ENCODE results near the gene INTS14.

INTS14 gene
- long read RNA-seq, donor 1, transcript INTS14-201 (12 exons, 2,393 nt) = major isoform, 7 of 9 reads
- long read RNA-seq, donor 1, partial matches to known transcripts = 0 of 9 reads
- long read RNA-seq, donor 1, other reads (novel, unspliced or antisense) = 0 of 9 reads
- long read RNA-seq, donor 2, partial matches to known transcripts = 0 of 5 reads
- long read RNA-seq, donor 2, other reads (novel, unspliced or antisense) = 0 of 5 reads
- long read RNA-seq, donor 3, partial matches to known transcripts = 0 of 4 reads
- long read RNA-seq, donor 3, other reads (novel, unspliced or antisense) = 0 of 4 reads
- long read RNA-seq, donor 4, transcript INTS14-201 (12 exons, 2,393 nt) = major isoform, 5 of 6 reads
- long read RNA-seq, donor 4, partial matches to known transcripts = 0 of 6 reads
- long read RNA-seq, donor 4, other reads (novel, unspliced or antisense) = 0 of 6 reads
- long read RNA-seq, donor 5, partial matches to known transcripts = 0 of 6 reads
- long read RNA-seq, donor 5, other reads (novel, unspliced or antisense) = 0 of 6 reads
- long read RNA-seq, donor 6, partial matches to known transcripts = 0 of 7 reads
- long read RNA-seq, donor 6, other reads (novel, unspliced or antisense) = 0 of 7 reads
- long read RNA-seq, donor 7 = 0 reads
- long read RNA-seq, donor 8, transcript INTS14-201 (12 exons, 2,393 nt) = major isoform, 8 of 10 reads
- long read RNA-seq, donor 8, partial matches to known transcripts = 0 of 10 reads
- long read RNA-seq, donor 8, other reads (novel, unspliced or antisense) = 0 of 10 reads

GRCh38 chr15:65610871-65611718 lies at the start of gene INTS14:
Gene INTS14, minus strand, starts transcription at chr15:65611131. Its CDS starts 3,751 bp downstream, at chr15:65607380.
- peak; percentile 98 for DNase-seq

DNA sequence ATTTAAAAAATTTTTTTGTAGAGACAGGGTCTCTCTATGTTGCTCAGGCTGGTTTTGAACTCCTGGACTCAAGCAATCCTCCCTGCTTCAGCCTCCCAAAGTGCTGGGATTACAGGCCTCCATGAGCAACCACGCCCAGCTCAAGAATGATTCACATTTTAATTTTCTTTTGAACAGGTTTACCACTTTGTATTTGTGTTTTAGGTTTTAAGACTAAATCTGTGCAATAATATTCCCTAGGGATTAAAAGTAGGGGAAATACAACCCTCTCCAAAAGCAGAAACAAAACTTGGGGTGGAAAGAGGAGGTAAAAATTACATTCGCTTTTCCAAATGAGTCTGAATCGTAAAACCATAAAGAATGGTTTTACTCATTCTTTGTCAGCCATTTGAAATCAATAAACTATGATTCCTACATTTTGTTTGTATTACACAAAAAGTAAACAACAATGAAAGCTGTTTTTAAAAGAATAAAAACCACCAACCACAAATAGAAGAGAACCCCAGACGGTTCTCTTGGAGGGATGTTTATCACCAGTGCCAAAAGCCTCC lies 48.6 kb upstream of the INTS14 start:
- no peak for DNase-seq

GRCh38 chr15:65655457-65655856 lies 44.5 kb upstream of the INTS14 start:
- no peak for DNase-seq

DNA sequence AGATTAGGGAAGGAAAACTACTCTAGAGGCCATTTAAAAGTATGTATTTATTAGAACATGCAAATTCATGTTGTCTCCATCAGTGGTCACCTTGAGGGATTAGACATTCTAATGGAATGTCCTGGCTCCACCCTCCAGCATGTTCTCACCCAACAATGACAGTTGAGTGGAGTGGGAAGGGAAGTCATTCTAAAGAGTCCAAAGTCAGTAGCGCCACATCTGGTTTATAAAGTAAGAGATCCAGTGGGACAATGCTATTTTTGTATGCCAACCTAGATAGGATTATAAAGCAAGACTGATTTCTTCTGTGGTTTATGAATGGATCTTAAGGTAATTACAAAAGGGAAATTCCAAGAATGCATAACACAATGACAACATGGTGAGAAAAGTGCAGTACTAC lies 44.1 kb upstream of the INTS14 start:
- no peak for DNase-seq

- no peak for DNase-seq
These were observed 43.0 kb upstream of the INTS14 start for GRCh38 chr15:65653801-65654521.

- no peak for DNase-seq
These were observed 42.4 kb upstream of the INTS14 start for GRCh38 chr15:65653341-65653740.

DNA sequence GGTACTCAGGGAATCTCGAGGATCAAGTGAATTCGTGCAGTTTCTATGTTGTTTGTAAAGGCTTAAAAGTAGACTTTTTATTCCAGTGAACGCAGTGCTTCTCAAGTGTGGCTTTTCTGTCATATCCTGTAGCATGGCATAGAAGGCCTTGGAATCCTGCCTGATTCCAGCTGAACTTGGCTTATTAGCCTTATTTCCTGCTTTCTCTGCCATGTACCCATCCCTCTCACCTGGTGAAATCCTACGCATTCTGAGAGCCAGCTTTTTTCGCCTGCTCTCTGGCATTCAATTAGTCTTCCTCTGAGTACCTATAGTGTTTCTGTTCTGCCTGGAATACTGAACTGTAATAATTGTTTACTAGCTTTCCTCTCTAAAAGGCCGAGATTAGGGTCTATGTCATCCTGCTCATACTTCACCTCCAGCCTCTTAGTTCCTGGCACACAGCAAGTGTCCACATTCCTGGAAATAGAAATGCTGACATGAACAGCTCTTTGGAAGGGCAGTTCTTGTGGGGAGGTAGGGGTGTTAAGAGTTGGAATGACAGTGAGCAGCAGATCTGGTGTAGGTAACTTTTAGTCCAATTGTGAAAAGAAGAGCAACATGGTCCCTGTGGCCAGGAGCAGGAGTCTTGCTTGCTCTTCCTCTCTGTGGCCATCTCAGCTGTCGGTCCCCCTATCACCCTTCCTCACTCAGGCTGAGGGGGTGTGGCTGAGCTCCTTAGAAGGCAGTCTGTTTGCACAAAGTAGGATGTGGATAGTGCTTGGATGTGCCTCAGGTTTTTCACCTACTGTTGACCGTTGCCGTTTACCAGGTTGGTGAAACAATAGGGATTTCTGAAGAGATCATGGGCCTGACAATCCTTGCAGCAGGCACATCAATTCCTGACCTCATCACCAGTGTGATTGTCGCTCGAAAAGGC lies 41.2 kb upstream of the INTS14 start:
- DNase-seq = no peak

- no peak for DNase-seq
These were observed 40.1 kb upstream of the INTS14 start for GRCh38 chr15:65651042-65651322.

GRCh38 chr15:65650312-65651041 lies 39.5 kb upstream of the INTS14 start:
- DNase-seq = no peak

GRCh38 chr15:65646486-65646885 lies 35.6 kb upstream of the INTS14 start:
- DNase-seq = no peak

GRCh38 chr15:65645392-65645791 lies 34.5 kb upstream of the INTS14 start:
- DNase-seq = no peak

GRCh38 chr15:65644282-65644681 lies 33.4 kb upstream of the INTS14 start:
- DNase-seq = no peak

GRCh38 chr15:65642594-65642993 lies 31.7 kb upstream of the INTS14 start:
- DNase-seq = no peak

GRCh38 chr15:65641768-65642475 lies 31.0 kb upstream of the INTS14 start:
- DNase-seq = no peak

- DNase-seq = no peak
These were observed 28.6 kb upstream of the INTS14 start for GRCh38 chr15:65639509-65639908.

GRCh38 chr15:65638681-65639089 lies 27.8 kb upstream of the INTS14 start:
- DNase-seq = peak; percentile 47

DNA sequence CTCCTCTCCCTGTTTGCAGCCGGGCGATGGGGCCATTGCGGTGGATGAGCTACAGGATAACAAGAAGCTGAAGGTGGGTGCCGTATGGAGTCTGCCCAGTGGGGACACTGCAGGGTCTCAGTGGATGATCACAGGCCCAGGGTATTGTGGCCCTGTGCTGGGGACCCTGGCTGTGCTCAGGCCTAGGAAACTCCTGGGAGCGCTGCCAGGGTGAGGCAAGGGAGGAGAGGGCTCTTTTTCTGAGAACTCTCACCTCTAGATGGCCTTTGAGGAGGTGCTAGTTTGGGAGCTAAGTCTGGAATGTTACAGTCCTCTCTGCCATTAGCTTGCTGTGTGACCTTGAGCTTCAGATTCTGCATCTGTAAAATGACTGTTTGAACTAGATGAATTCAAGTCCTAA lies 27.2 kb upstream of the INTS14 start:
- DNase-seq = no peak

- no peak for DNase-seq
These were observed 23.4 kb upstream of the INTS14 start for GRCh38 chr15:65634356-65634755.

- no peak for DNase-seq
These were observed 22.8 kb upstream of the INTS14 start for GRCh38 chr15:65633752-65634151.

All from right kidney (tissue), 9 donors.